GM23338 (cell line): ENCODE measurements around the gene CDCA4. TPM values are rescaled to one million over a fixed set of nuclear protein-coding genes. Genes with fewer than 3 reads are reported as not detected.
A peak's percentile ranks its signal among the peaks of the same experiment; 100 is the strongest.

Source experiments
- ATAC-seq: fragments of 200-7000 bp; cut with Tn5 transposase; 3 replicates; pipeline ENCODE4 v1.9.1; 2020
- DNase-seq: peaks from one replicate; pipeline ENCODE4 v3.0.0-alpha.2; 2015; ENCODE audit warnings: low spot score
- H2AFZ ChIP-seq: fragments of 200-600 bp; sonication (generic); 2 replicates; pipeline ENCODE4 v1.8.0; 2016; ENCODE audit warnings: antibody characterized with exemption, mild to moderate bottlenecking, moderate library complexity
- H3F3A ChIP-seq: fragments of 200-600 bp; sonication (generic); replicated peaks from 2 replicates; pipeline ENCODE4 v1.8.0; 2017; ENCODE audit warnings: antibody characterized with exemption, mixed run types, low read depth
- H3K27ac ChIP-seq: fragments of 200-600 bp; sonication (generic); 2 replicates; pipeline ENCODE4 v1.6.1; 2016; ENCODE audit warnings: low read depth
- H3K27me3 ChIP-seq: fragments of 200-600 bp; sonication (generic); 2 replicates; pipeline ENCODE4 v1.8.0; 2016; ENCODE audit warnings: mild to moderate bottlenecking, mixed run types, moderate library complexity; ENCODE audit not compliant: insufficient read depth
- H3K36me3 ChIP-seq: fragments of 200-600 bp; sonication (generic); 2 replicates; pipeline ENCODE4 v1.8.0; 2016; ENCODE audit warnings: mild to moderate bottlenecking; ENCODE audit not compliant: insufficient read depth
- H3K4me1 ChIP-seq: fragments of 200-600 bp; sonication (generic); 2 replicates; pipeline ENCODE4 v1.8.0; 2016; ENCODE audit warnings: mild to moderate bottlenecking, moderate library complexity; ENCODE audit not compliant: insufficient read depth
- H3K4me2 ChIP-seq: fragments of 200-600 bp; sonication (generic); 2 replicates; pipeline ENCODE4 v1.7.1; 2017; ENCODE audit warnings: mixed run types
- H3K4me3 ChIP-seq: fragments of 200-600 bp; sonication (generic); 2 replicates; pipeline ENCODE4 v1.6.1; 2016; ENCODE audit warnings: mixed run types
- H3K79me2 ChIP-seq: fragments of 200-600 bp; sonication (generic); replicated peaks from 2 replicates; pipeline ENCODE4 v1.8.0; 2017; ENCODE audit warnings: mild to moderate bottlenecking; ENCODE audit not compliant: insufficient read depth
- H3K9me2 ChIP-seq: fragments of 200-600 bp; sonication (generic); 2 replicates; pipeline ENCODE4 v1.8.0; 2017; ENCODE audit not compliant: insufficient read depth
- H4K20me1 ChIP-seq: fragments of 200-600 bp; sonication (generic); replicated peaks from 2 replicates; pipeline ENCODE4 v1.8.0; 2017; ENCODE audit warnings: mild to moderate bottlenecking; ENCODE audit not compliant: insufficient read depth
- H3K27ac Mint-ChIP-seq: 2 replicates; pipeline ENCODE4 v1.8.0; 2020; ENCODE audit warnings: inconsistent platforms, mild to moderate bottlenecking, moderate library complexity, mixed read lengths
- H3K27me3 Mint-ChIP-seq: 3 replicates; pipeline ENCODE4 v1.8.0; 2022; ENCODE audit warnings: low read depth, mild to moderate bottlenecking, moderate library complexity, mixed read lengths, inconsistent platforms; ENCODE audit not compliant: insufficient read depth, poor library complexity
- H3K36me3 Mint-ChIP-seq: 3 replicates; pipeline ENCODE4 v1.8.0; 2021; ENCODE audit warnings: low read depth, mild to moderate bottlenecking, inconsistent platforms, moderate library complexity, mixed read lengths
- H3K4me1 Mint-ChIP-seq: 3 replicates; pipeline ENCODE4 v1.8.0; 2020; ENCODE audit warnings: mild to moderate bottlenecking, inconsistent platforms, mixed read lengths
- H3K4me3 Mint-ChIP-seq: 3 replicates; pipeline ENCODE4 v1.8.0; 2021; ENCODE audit warnings: moderate library complexity, mild to moderate bottlenecking, inconsistent platforms, mixed read lengths
- H3K9me3 Mint-ChIP-seq: 3 replicates; pipeline ENCODE4 v1.8.0; 2020; ENCODE audit warnings: moderate library complexity, mild to moderate bottlenecking, inconsistent platforms, mixed read lengths
- CTCF ChIP-seq, 2 experiments: fragments of 200-600 bp in 1 of 2; sonication (generic) in 1 of 2; conservative IDR thresholded peaks; 2 replicates each; pipeline versions ENCODE4 v1.5.1 to v1.6.1; 2016 to 2017; ENCODE audit warnings: antibody characterized with exemption in 2 of 2, low read depth in 2 of 2, mild to moderate bottlenecking in 2 of 2, moderate library complexity in 1 of 2
- JUNB ChIP-seq: IDR thresholded peaks from one replicate; pipeline ENCODE4 v1.6.1; 2016; ENCODE audit warnings: antibody characterized with exemption; ENCODE audit not compliant: unreplicated experiment
- ZNF462 ChIP-seq: fragments of 250-450 bp; sonication (Bioruptor Pico); IDR thresholded peaks from 2 replicates; pipeline ENCODE4 v1.5.0; 2020; ENCODE audit warnings: mild to moderate bottlenecking, moderate library complexity
- polyA plus RNA-seq: library from polyadenylated mRNA; unstranded; fragments of >200 nt; fragmentation: Nextera tagmentation; extraction: Ambion mirVana; gene quantifications from 2 replicates; pipeline ENCODE4 v1.2.1, GENCODE V29; 2016
- total RNA-seq: library from RNA; depleted of rRNA; stranded (reverse); fragments of >200 nt; shearing (Covaris generic); gene quantifications from 2 replicates; pipeline ENCODE4 v1.2.3, GENCODE V29; 2014

The CDCA4 gene
- total and polyA plus RNA-seq, 2 experiments from 2014 or later = 32.6 to 70.7 TPM

GRCh38 chr14:104976198-104977007 lies 44.5 kb downstream of the CDCA4 start (continued):
- no peak for TF ChIP-seq ZNF462 (CRISPR knock-in tag)

- ATAC-seq = peak; percentile 8
Measured at GRCh38 chr14:104975481-104976197, 45.2 kb downstream of the CDCA4 start.

More at GRCh38 chr14:104975481-104976197, 45.2 kb downstream of the CDCA4 start:
- Histone ChIP-seq H4K20me1 (no peaks in the 10 kb centered on the region), H3F3A (no peaks in the 10 kb centered on the region), H3K4me2 (no peak overlapping the region), H3K27ac (no peak overlapping the region), H3K4me1 (peaks cover 4% of the 10 kb centered on the region; the same call in 1 of the 2 replicates), H3K79me2 (no peaks in the 10 kb centered on the region), H3K27me3 (peaks cover 34% of the 10 kb centered on the region), H2AFZ (no peak overlapping the region), H3K9me2 (no peaks in the 10 kb centered on the region), H3K4me3 (no peak overlapping the region), H3K36me3 (no peaks in the 10 kb centered on the region)
- Mint-ChIP-seq H3K36me3 (no peaks in the 10 kb centered on the region), H3K9me3 (no peaks in the 10 kb centered on the region), H3K27me3 (peaks cover 39% of the 10 kb centered on the region), H3K27ac (no peak overlapping the region), H3K4me3 (no peak overlapping the region), H3K4me1 (peaks cover 9% of the 10 kb centered on the region; the same call in 2 of the 3 replicates)
- DNase-seq = peak; percentile 57
- TF ChIP-seq CTCF (conservative IDR thresholded peaks at IDR 0.05; ENCODE audit: low read depth in 2 of 2) (peak in 1 of 2 experiments; percentile 73; a peak in 2 of 4 replicates), JUNB (no peak)
